Measurements from ENCODE around the gene TCN2. TPM values are rescaled to one million over a fixed set of nuclear protein-coding genes. Genes with fewer than 3 reads are reported as not detected.
"Not testable (repeated sequence)": the region's sequence is repeated elsewhere in the genome, so short reads cannot be mapped to it uniquely, and the experiment has no call there.

Gene TCN2
- total RNA-seq, 1 donor from 2014 or later, result 5.2 TPM

- Histone ChIP-seq H3K9me3 (ENCODE audit: control insufficient read depth in 3 of 3, low read length in 3 of 3) (no peaks in the 10 kb centered on the region), H3K27me3 (ENCODE audit: control insufficient read depth in 3 of 3, insufficient read depth in 3 of 3, low read length in 3 of 3) (no peaks in the 10 kb centered on the region), H3K4me3 (ENCODE audit: low read length in 3 of 3) (no peak overlapping the region), H3K9ac (ENCODE audit: low read depth in 1 of 3, low read length in 3 of 3) (no peak overlapping the region), H3K4me1 (ENCODE audit: control insufficient read depth in 3 of 3, insufficient read depth in 3 of 3, low read length in 3 of 3) (no peaks in the 10 kb centered on the region), H3K27ac (ENCODE audit: low read depth, low read length) (no peak overlapping the region), H3K36me3 (ENCODE audit: control insufficient read depth in 3 of 3, insufficient read depth in 3 of 3, low read length in 3 of 3) (peaks cover 6 to 27% (median 10%) of the 10 kb centered on the region in 3 donors)
Observed at GRCh38 chr22:30617819-30618218, 10.8 kb downstream of the TCN2 start.

- H3K4me3 ChIP-seq (ENCODE audit: low read length in 3 of 3); H3K4me1 ChIP-seq (ENCODE audit: control insufficient read depth in 3 of 3, insufficient read depth in 3 of 3, low read length in 3 of 3); H3K9me3 ChIP-seq (ENCODE audit: control insufficient read depth in 3 of 3, low read length in 3 of 3); H3K27ac ChIP-seq (ENCODE audit: low read depth, low read length); H3K27me3 ChIP-seq (ENCODE audit: control insufficient read depth in 3 of 3, insufficient read depth in 3 of 3, low read length in 3 of 3); H3K9ac ChIP-seq (ENCODE audit: low read depth in 1 of 3, low read length in 3 of 3): not testable (repeated sequence)
- peaks cover 6 to 22% (median 8%) of the 10 kb centered on the region in 3 donors for H3K36me3 ChIP-seq (ENCODE audit: control insufficient read depth in 3 of 3, insufficient read depth in 3 of 3, low read length in 3 of 3)
Observed at GRCh38 chr22:30619909-30620308, 12.9 kb downstream of the TCN2 start.

- Histone ChIP-seq H3K4me1 (ENCODE audit: control insufficient read depth in 3 of 3, insufficient read depth in 3 of 3, low read length in 3 of 3) (no peaks in the 10 kb centered on the region), H3K4me3 (ENCODE audit: low read length in 3 of 3) (no peak overlapping the region), H3K9ac (ENCODE audit: low read depth in 1 of 3, low read length in 3 of 3) (no peak overlapping the region), H3K27me3 (ENCODE audit: control insufficient read depth in 3 of 3, insufficient read depth in 3 of 3, low read length in 3 of 3) (no peaks in the 10 kb centered on the region), H3K9me3 (ENCODE audit: control insufficient read depth in 3 of 3, low read length in 3 of 3) (no peaks in the 10 kb centered on the region), H3K27ac (ENCODE audit: low read depth, low read length) (no peak overlapping the region), H3K36me3 (ENCODE audit: control insufficient read depth in 3 of 3, insufficient read depth in 3 of 3, low read length in 3 of 3) (peaks cover 0 to 7% (median 5%) of the 10 kb centered on the region in 3 donors)
Observed at GRCh38 chr22:30626413-30626812, 19.4 kb downstream of the TCN2 start.

- no peaks in the 10 kb centered on the region for H3K4me1 ChIP-seq (ENCODE audit: control insufficient read depth in 3 of 3, insufficient read depth in 3 of 3, low read length in 3 of 3)
- no peak overlapping the region for H3K4me3 ChIP-seq (ENCODE audit: low read length in 3 of 3)
- no peaks in the 10 kb centered on the region for H3K9me3 ChIP-seq (ENCODE audit: control insufficient read depth in 3 of 3, low read length in 3 of 3)
- peaks cover 0 to 5% (median 3%) of the 10 kb centered on the region in 3 donors for H3K36me3 ChIP-seq (ENCODE audit: control insufficient read depth in 3 of 3, insufficient read depth in 3 of 3, low read length in 3 of 3)
- no peaks in the 10 kb centered on the region for H3K27me3 ChIP-seq (ENCODE audit: control insufficient read depth in 3 of 3, insufficient read depth in 3 of 3, low read length in 3 of 3)
- no peak overlapping the region for H3K27ac ChIP-seq (ENCODE audit: low read depth, low read length)
- no peak overlapping the region for H3K9ac ChIP-seq (ENCODE audit: low read depth in 1 of 3, low read length in 3 of 3)
Observed at GRCh38 chr22:30627471-30627870, 20.5 kb downstream of the TCN2 start.

GRCh38 chr22:30628491-30628890 lies 21.5 kb downstream of the TCN2 start:
- peaks cover 0 to 3% (median 2%) of the 10 kb centered on the region in 3 donors for H3K36me3 ChIP-seq (ENCODE audit: control insufficient read depth in 3 of 3, insufficient read depth in 3 of 3, low read length in 3 of 3)
- no peaks in the 10 kb centered on the region for H3K4me1 ChIP-seq (ENCODE audit: control insufficient read depth in 3 of 3, insufficient read depth in 3 of 3, low read length in 3 of 3)
- H3K9me3 ChIP-seq (ENCODE audit: control insufficient read depth in 3 of 3, low read length in 3 of 3), result no peaks in the 10 kb centered on the region
- H3K27me3 ChIP-seq (ENCODE audit: control insufficient read depth in 3 of 3, insufficient read depth in 3 of 3, low read length in 3 of 3), result no peaks in the 10 kb centered on the region
- no peak overlapping the region for H3K4me3 ChIP-seq (ENCODE audit: low read length in 3 of 3)
- H3K27ac ChIP-seq (ENCODE audit: low read depth, low read length), result no peak overlapping the region
- H3K9ac ChIP-seq (ENCODE audit: low read depth in 1 of 3, low read length in 3 of 3), result no peak overlapping the region

GRCh38 chr22:30631469-30631868 lies 24.5 kb downstream of the TCN2 start:
- not testable (repeated sequence) for H3K9me3 ChIP-seq (ENCODE audit: control insufficient read depth in 3 of 3, low read length in 3 of 3); H3K27ac ChIP-seq (ENCODE audit: low read depth, low read length)

GRCh38 chr22:30634471-30635233 lies 27.7 kb downstream of the TCN2 start:
- Histone ChIP-seq H3K4me3 (ENCODE audit: low read length in 3 of 3) (peak overlapping the region; percentile 56 to 69 (median 66)), H3K36me3 (ENCODE audit: control insufficient read depth in 3 of 3, insufficient read depth in 3 of 3, low read length in 3 of 3) (no peaks in the 10 kb centered on the region), H3K27me3 (ENCODE audit: control insufficient read depth in 3 of 3, insufficient read depth in 3 of 3, low read length in 3 of 3) (no peaks in the 10 kb centered on the region), H3K4me1 (ENCODE audit: control insufficient read depth in 3 of 3, insufficient read depth in 3 of 3, low read length in 3 of 3) (peaks cover 33 to 39% (median 34%) of the 10 kb centered on the region in 3 donors), H3K9ac (ENCODE audit: low read depth in 1 of 3, low read length in 3 of 3) (peak overlapping the region; percentile 61 to 70 (median 66)), H3K27ac (ENCODE audit: low read depth, low read length) (peak overlapping the region; percentile 92), H3K9me3 (ENCODE audit: control insufficient read depth in 3 of 3, low read length in 3 of 3) (no peaks in the 10 kb centered on the region)

More at GRCh38 chr22:30631469-30631868, 24.5 kb downstream of the TCN2 start:
- H3K27me3 ChIP-seq (ENCODE audit: control insufficient read depth in 3 of 3, insufficient read depth in 3 of 3, low read length in 3 of 3); H3K36me3 ChIP-seq (ENCODE audit: control insufficient read depth in 3 of 3, insufficient read depth in 3 of 3, low read length in 3 of 3); H3K9ac ChIP-seq (ENCODE audit: low read depth in 1 of 3, low read length in 3 of 3); H3K4me3 ChIP-seq (ENCODE audit: low read length in 3 of 3): not testable (repeated sequence)
- H3K4me1 ChIP-seq (ENCODE audit: control insufficient read depth in 3 of 3, insufficient read depth in 3 of 3, low read length in 3 of 3), result peaks cover 16 to 21% (median 20%) of the 10 kb centered on the region in 3 donors

- peak within 1 kb of the TSS; percentile 88 to 98 (median 94) for H3K4me3 ChIP-seq (ENCODE audit: low read length in 3 of 3)
- peak within 1 kb of the TSS; percentile 93 to 98 (median 98) for H3K9ac ChIP-seq (ENCODE audit: low read depth in 1 of 3, low read length in 3 of 3)
- no peaks in the 10 kb centered on the region for H3K9me3 ChIP-seq (ENCODE audit: control insufficient read depth in 3 of 3, low read length in 3 of 3)
- no peaks in the 10 kb centered on the region for H3K36me3 ChIP-seq (ENCODE audit: control insufficient read depth in 3 of 3, insufficient read depth in 3 of 3, low read length in 3 of 3)
- peaks cover 40 to 46% (median 40%) of the 10 kb centered on the region in 3 donors for H3K4me1 ChIP-seq (ENCODE audit: control insufficient read depth in 3 of 3, insufficient read depth in 3 of 3, low read length in 3 of 3)
- no peaks in the 10 kb centered on the region for H3K27me3 ChIP-seq (ENCODE audit: control insufficient read depth in 3 of 3, insufficient read depth in 3 of 3, low read length in 3 of 3)
- H3K27ac ChIP-seq (ENCODE audit: low read depth, low read length), result peak within 1 kb of the TSS; percentile 92
Observed at GRCh38 chr22:30635273-30636225, 28.6 kb downstream of the TCN2 start, which contains the start of gene SLC35E4. Gene SLC35E4 (plus strand): TSS chr22:30635781. CDS start chr22:30636451, 670 bp downstream.

- Histone ChIP-seq H3K9ac (ENCODE audit: low read depth in 1 of 3, low read length in 3 of 3) (peak overlapping the region; percentile 93 to 98 (median 98)), H3K4me1 (ENCODE audit: control insufficient read depth in 3 of 3, insufficient read depth in 3 of 3, low read length in 3 of 3) (peaks cover 45 to 54% (median 48%) of the 10 kb centered on the region in 3 donors), H3K36me3 (ENCODE audit: control insufficient read depth in 3 of 3, insufficient read depth in 3 of 3, low read length in 3 of 3) (no peaks in the 10 kb centered on the region), H3K27ac (ENCODE audit: low read depth, low read length) (peak overlapping the region; percentile 92), H3K9me3 (ENCODE audit: control insufficient read depth in 3 of 3, low read length in 3 of 3) (no peaks in the 10 kb centered on the region), H3K27me3 (ENCODE audit: control insufficient read depth in 3 of 3, insufficient read depth in 3 of 3, low read length in 3 of 3) (no peaks in the 10 kb centered on the region), H3K4me3 (ENCODE audit: low read length in 3 of 3) (peak overlapping the region; percentile 88 to 98 (median 94))
Observed at GRCh38 chr22:30636226-30637077, 29.5 kb downstream of the TCN2 start.

Measured in skeletal muscle tissue (tissue), 4 donors.